Fibroblast of mammary gland (primary cell): ENCODE data around the gene GRB14.

ENCODE experiments used
- DNase-seq: peaks from one replicate; pipeline ENCODE4 v3.0.0-alpha.2; 2010; ENCODE audit warnings: low read depth
- H3K4me3 ChIP-seq: 2 replicates; pipeline ENCODE4 v1.5.1; 2011; ENCODE audit warnings: low read depth, mild to moderate bottlenecking, low read length, moderate library complexity; ENCODE audit not compliant: control insufficient read depth
- CTCF ChIP-seq: conservative IDR thresholded peaks from 2 replicates; pipeline ENCODE4 v1.5.1; 2011; ENCODE audit warnings: low read depth, low read length, inconsistent platforms; ENCODE audit not compliant: control insufficient read depth, insufficient read depth

Gene GRB14

DNA sequence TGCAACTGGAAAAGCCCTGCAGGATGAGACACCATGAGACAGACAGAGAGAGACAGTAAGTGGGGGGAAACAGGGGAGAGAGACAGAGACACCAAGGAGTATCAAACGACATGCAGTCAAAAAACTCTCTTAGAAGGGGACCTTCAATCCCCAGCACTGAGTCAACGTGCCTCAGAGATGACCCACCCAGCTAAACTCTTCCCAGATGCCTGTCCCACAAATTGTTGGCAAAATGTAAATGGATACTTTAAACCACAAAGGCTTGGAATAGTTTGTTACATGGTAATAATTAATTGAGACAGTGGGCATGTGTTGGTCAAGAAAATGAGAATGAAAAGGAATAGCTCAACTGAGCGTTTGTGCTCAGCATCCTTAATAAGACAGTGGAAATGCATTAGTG, 98.3 kb downstream of the GRB14 start:
- peak; percentile 28 for DNase-seq
- no peak for TF ChIP-seq CTCF
- H3K4me3 ChIP-seq: no peak overlapping the region

DNA sequence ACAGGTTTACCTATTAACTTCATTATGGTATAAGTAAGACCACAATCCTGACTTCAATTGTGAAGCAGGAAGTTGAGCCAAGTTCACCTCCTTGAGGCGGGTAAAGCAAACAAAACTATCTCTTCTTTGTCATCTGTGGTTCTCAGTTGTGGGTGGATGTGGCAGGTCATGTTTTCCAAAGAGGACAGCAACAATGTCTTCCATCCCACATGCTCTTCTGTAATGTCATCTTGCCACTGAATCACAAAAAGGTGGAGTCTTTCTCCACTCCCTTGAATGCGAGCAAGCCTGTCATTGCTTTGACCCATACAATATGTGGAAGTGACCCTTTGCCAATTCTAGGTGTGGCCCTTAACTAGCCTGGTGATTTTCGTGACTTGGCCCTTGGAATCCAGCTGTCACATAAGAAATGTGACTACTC, 98.7 kb downstream of the GRB14 start:
- DNase-seq: no peak
- TF ChIP-seq CTCF: no peak
- H3K4me3 ChIP-seq: no peak overlapping the region

DNA sequence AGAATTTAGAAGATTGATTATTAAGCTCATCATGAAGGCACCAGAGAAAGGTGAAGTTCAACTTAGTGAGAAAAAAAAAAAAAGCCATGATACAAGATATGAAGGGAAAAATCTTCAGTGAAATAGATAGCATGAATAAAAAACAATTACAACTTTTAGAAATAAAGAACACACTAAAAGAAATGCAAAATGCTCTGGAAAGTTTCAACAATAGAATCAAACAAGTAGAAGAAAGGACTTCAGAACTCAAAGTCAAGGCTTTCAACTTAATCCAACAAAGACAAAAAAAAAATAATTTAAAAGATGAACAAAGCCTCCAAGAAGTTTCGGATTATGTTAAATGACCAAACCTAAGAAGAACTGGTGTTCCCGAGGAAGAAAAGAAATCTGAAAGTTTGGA, 105.5 kb downstream of the GRB14 start:
- no peak for DNase-seq
- no peak overlapping the region for H3K4me3 ChIP-seq
- no peak for TF ChIP-seq CTCF

DNA sequence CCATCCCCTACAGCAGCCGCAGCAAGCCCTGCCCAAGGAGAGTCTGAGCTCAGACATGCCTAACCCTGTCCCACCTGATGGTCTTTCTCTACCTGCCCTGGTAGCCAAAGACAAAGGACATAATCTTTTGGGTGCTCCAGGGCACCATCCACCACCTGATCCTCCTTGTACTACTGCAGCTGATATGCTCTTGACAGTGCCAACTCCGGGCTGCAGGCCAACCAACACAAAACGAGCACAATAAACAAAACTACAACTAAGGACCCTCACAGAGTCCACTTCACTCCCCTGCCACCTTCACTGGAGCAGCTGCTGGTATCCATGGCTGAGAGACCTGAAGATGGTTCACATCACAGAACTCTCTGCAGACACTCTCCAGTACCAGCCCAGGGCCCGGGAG, 106.3 kb downstream of the GRB14 start:
- TF ChIP-seq CTCF: no peak
- no peak overlapping the region for H3K4me3 ChIP-seq
- no peak for DNase-seq

- H3K4me3 ChIP-seq: no peak overlapping the region
- no peak for TF ChIP-seq CTCF
- peak; percentile 8 for DNase-seq
Measured at GRCh38 chr2:164514491-164514890, 106.8 kb downstream of the GRB14 start.

GRCh38 chr2:164512871-164513270, 108.4 kb downstream of the GRB14 start:
- H3K4me3 ChIP-seq: no peak overlapping the region
- no peak for DNase-seq
- TF ChIP-seq CTCF: no peak

GRCh38 chr2:164511738-164512137, 109.5 kb downstream of the GRB14 start:
- no peak overlapping the region for H3K4me3 ChIP-seq
- TF ChIP-seq CTCF: no peak
- DNase-seq: no peak
